Activated naive CD8-positive, alpha-beta T cell (primary cell): ENCODE data around the gene CYP27C1.
A peak's percentile ranks its signal among the peaks of the same experiment; 100 is the strongest.
"Not testable (repeated sequence)": the region's sequence is repeated elsewhere in the genome, so short reads cannot be mapped to it uniquely, and the experiment has no call there.

Source experiments
- H3K27ac Mint-ChIP-seq: one replicate; pipeline ENCODE4 v1.8.0; 2021; ENCODE audit warnings: mixed read lengths
- H3K27me3 Mint-ChIP-seq: one replicate; pipeline ENCODE4 v1.8.0; 2021; ENCODE audit warnings: mixed read lengths
- H3K36me3 Mint-ChIP-seq: one replicate; pipeline ENCODE4 v1.8.0; 2021; ENCODE audit warnings: mixed read lengths
- H3K4me1 Mint-ChIP-seq: one replicate; pipeline ENCODE4 v1.8.0; 2021; ENCODE audit warnings: low read depth, mixed read lengths
- H3K4me3 Mint-ChIP-seq: one replicate; pipeline ENCODE4 v1.8.0; 2021; ENCODE audit warnings: mild to moderate bottlenecking, mixed read lengths
- H3K9me3 Mint-ChIP-seq: one replicate; pipeline ENCODE4 v1.8.0; 2021; ENCODE audit warnings: low read depth, mixed read lengths

The CYP27C1 gene

DNA sequence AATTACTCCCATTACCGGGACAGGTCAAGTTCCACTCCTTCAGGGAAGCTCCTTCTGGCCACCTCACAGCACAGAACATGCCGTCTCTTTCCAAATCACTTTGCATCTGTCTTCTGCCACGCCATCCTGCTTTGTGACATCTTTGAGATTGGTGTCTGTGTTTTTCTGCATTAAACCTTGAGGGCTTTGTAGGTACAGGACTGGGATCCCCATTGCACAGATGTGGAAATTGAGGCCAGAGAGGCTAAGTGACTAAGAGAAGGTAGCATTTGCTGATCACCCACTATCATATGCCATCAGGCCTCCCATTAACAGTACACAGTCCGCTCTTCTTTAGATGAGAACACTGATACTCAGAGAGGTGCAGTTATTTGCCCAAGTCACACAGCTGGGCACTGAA is 9.5 kb upstream of the CYP27C1 start:
- Mint-ChIP-seq H3K4me3 (no peak overlapping the region), H3K4me1 (peaks cover 2% of the 10 kb centered on the region), H3K27me3 (peaks cover 9% of the 10 kb centered on the region), H3K36me3 (peaks cover 6% of the 10 kb centered on the region), H3K27ac (no peak overlapping the region), H3K9me3 (peaks cover 3% of the 10 kb centered on the region)

DNA sequence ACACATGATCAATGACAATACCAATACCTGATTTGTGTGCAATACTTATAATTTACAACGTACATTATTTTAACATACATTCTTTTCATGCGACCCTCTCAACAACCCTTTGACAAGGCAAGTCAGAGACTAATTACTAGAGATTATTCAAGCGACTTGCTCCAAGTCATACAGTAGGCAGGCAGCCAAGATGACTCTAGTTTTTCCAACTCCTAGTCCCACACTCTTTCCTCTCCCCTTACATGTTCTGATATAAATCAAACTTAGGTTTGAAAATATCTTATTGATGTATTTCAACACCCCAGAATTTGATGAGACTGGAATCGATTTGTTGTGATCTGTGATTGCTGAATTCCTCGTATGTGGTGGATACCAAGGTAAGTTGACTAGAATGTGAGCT is 8.0 kb upstream of the CYP27C1 start:
- H3K27me3 Mint-ChIP-seq, result peaks cover 15% of the 10 kb centered on the region
- H3K4me3 Mint-ChIP-seq, result no peak overlapping the region
- no peak overlapping the region for H3K27ac Mint-ChIP-seq
- peaks cover 6% of the 10 kb centered on the region for H3K36me3 Mint-ChIP-seq
- peaks cover 2% of the 10 kb centered on the region for H3K4me1 Mint-ChIP-seq
- H3K9me3 Mint-ChIP-seq, result peaks cover 3% of the 10 kb centered on the region

DNA sequence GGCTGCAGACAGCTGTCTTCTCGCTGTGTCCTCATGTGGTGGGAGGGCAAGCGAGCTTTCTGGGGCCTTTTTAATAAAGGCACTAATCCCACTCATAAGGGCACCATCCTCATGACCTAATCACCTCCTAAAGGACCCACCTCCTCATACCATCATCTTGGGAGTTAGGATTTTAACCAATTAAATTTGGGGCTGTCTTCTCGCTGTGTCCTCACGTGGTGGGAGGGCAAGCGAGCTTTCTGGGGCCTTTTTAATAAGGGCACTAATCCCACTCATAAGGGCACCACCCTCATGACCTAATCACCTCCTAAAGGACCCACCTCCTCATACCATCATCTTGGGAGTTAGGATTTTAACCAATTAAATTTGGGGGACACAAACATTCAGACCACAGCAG is 7.2 kb upstream of the CYP27C1 start:
- H3K27me3 Mint-ChIP-seq, result peaks cover 18% of the 10 kb centered on the region
- H3K4me1 Mint-ChIP-seq, H3K27ac Mint-ChIP-seq: not testable (repeated sequence)

DNA sequence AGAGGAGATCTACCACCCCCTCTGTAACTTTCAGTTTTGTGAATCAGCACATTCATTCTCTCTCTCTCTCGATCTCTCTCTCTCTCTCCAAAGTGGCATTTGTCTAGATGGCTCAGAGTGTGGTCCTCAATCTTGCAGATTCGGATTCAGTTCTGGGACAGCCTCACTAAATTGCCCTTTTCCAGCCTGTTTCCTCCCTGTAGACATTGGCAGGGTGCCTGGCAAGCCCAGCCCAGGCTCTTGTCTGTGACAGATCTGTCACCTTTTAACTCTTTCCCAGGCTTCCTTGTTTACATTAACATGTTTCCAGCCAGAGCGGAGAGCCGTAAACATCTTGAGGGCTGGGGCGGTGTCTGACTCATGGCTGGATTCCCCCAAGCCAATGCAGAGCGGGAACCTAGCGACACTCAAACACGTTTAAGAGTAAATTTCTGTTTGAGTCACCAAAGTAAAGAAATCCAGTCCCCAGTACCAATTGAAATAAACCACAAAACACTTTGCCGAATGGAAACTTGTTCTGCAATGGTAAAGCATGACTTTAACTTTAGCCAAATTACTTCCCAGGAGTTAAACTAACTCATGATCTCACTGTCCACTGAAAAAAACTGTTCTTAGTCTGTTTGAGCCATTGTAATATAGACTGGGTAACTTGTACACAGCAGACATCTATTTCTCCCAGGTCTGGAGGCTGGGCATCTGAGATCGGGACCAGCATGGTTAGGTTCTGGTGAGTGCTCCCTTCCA is 6.6 kb upstream of the CYP27C1 start:
- H3K27me3 Mint-ChIP-seq, result peaks cover 18% of the 10 kb centered on the region
- no peak overlapping the region for H3K27ac Mint-ChIP-seq
- no peak overlapping the region for H3K4me3 Mint-ChIP-seq
- peaks cover 6% of the 10 kb centered on the region for H3K36me3 Mint-ChIP-seq
- H3K4me1 Mint-ChIP-seq, result peaks cover 2% of the 10 kb centered on the region
- peaks cover 3% of the 10 kb centered on the region for H3K9me3 Mint-ChIP-seq

More for the DNA sequence above, 7.2 kb upstream of the CYP27C1 start:
- not testable (repeated sequence) for H3K36me3 Mint-ChIP-seq, H3K9me3 Mint-ChIP-seq, H3K4me3 Mint-ChIP-seq

DNA sequence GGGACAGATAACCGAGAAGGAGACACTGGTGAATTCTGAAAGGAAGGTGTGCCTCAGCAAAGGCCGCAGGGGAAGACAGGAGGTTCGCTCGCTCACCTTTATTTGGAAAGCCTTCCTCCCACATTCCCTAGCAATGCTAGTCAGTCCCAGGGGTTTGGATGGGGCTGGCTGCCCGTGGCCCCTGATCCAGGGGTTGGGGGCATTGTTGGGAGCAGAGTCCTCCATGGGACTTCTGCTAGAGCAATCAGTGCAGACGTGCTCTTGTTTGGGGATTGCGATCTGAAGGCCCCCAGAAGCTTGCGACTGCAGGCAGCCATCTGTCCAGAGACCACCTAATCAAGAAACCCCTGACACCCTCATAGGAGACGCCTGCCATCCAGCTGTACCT is 6.0 kb upstream of the CYP27C1 start:
- peaks cover 6% of the 10 kb centered on the region for H3K36me3 Mint-ChIP-seq
- H3K27ac Mint-ChIP-seq, result no peak overlapping the region
- peaks cover 18% of the 10 kb centered on the region for H3K27me3 Mint-ChIP-seq
- H3K4me3 Mint-ChIP-seq, result no peak overlapping the region
- peaks cover 2% of the 10 kb centered on the region for H3K4me1 Mint-ChIP-seq
- peaks cover 3% of the 10 kb centered on the region for H3K9me3 Mint-ChIP-seq

DNA sequence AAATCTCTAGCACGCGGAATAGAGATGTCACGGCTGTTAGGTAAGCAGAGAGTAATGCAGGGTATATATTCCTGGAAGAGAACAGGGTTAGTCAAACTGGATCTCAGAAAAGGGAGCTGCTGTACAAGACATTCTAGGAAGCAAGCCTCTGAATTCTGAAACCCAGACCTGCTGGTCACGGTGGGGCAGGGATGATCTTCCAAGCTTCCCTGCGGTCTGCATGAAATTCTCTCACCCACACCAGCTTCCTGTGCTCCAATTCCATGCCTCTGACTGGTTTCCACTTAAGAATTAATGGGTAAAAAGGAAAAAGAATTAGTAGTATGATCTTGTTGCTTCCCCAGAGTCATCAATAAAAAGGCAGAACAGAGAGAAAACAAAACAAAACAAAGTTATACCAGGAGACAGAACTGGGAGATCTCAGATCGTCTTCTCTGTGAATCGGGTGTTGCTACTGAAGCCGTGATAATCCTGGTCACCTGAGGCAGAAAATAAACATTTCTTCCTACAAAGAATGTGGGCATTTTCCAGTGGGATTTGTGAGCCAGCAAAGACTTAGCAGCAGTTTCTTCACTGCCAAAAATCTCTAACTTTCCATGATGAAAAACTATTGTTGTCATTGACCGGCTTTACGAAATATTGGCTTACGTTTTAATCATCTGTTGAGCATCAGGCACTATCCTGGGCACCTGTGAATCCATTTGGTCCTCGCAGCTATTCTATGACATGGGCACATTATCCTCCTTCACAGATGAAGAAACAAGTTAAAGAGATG is 5.3 kb upstream of the CYP27C1 start:
- Mint-ChIP-seq H3K27ac (no peak overlapping the region), H3K36me3 (peaks cover 6% of the 10 kb centered on the region), H3K4me3 (no peak overlapping the region)

DNA sequence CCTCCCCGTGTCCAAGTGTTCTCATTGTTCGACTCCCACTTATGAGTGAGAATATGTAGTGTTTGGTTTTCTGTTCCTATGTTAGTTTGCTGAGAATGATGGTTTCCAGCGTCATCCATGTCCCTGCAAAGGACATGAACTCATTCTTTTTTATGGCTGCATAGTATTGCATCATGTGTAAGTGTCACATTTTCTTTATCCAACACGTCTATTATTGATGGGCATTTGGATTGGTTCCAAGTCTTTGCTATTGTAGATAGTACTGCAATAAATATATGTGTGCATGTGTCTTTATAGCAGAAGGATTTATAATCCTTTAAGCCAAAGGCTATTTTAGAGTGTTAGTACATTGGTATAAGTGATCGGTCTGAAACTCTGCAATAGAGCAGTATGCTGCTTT is 4.0 kb upstream of the CYP27C1 start:
- not testable (repeated sequence) for H3K27ac Mint-ChIP-seq, H3K4me3 Mint-ChIP-seq, H3K9me3 Mint-ChIP-seq, H3K36me3 Mint-ChIP-seq
- Mint-ChIP-seq H3K27me3 (peaks cover 23% of the 10 kb centered on the region), H3K4me1 (peaks cover 13% of the 10 kb centered on the region)

More for the DNA sequence above, 5.3 kb upstream of the CYP27C1 start:
- Mint-ChIP-seq H3K4me1 (peaks cover 8% of the 10 kb centered on the region), H3K9me3 (peaks cover 3% of the 10 kb centered on the region), H3K27me3 (peaks cover 23% of the 10 kb centered on the region)

DNA sequence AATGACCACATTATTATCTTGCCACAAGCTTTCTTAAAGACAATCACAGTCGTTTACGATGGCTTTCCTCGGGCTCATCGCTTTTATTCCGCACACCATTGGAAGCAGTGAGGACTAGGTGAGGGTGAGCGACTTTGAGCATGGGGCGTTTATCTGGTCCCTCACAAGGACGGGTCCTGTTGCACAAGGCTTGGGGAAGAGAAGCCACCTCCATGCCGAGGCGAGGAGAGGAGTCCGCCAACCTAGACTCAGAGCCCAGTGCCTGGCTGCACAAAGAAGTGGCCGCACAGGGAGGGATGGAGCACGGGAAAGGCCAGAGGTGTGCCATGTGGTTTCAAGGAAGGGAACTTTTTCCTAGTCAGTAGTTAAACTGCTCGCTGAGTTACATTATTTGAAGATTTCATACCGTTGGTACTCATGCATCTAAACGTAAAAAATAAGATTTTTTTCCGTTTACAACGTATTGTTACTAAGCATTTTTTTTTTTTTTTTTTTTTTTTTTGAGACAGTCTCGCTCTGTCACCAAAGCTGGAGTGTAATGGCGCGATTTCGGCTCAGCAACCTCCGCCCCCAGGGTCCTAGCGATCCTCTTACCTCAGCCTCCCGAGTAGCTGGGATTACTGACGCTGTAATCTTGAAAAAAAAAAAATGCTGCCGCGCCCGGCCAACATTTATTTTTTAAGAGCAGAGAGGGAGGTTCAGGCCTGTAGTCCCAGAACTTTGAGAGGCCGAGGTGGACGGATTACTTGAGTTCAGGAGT is 849 bp upstream of the CYP27C1 start:
- Mint-ChIP-seq H3K4me3 (peak overlapping the region; percentile 89), H3K36me3 (no peaks in the 10 kb centered on the region), H3K4me1 (peaks cover 19% of the 10 kb centered on the region), H3K9me3 (no peaks in the 10 kb centered on the region), H3K27me3 (peaks cover 39% of the 10 kb centered on the region), H3K27ac (no peak overlapping the region)

DNA sequence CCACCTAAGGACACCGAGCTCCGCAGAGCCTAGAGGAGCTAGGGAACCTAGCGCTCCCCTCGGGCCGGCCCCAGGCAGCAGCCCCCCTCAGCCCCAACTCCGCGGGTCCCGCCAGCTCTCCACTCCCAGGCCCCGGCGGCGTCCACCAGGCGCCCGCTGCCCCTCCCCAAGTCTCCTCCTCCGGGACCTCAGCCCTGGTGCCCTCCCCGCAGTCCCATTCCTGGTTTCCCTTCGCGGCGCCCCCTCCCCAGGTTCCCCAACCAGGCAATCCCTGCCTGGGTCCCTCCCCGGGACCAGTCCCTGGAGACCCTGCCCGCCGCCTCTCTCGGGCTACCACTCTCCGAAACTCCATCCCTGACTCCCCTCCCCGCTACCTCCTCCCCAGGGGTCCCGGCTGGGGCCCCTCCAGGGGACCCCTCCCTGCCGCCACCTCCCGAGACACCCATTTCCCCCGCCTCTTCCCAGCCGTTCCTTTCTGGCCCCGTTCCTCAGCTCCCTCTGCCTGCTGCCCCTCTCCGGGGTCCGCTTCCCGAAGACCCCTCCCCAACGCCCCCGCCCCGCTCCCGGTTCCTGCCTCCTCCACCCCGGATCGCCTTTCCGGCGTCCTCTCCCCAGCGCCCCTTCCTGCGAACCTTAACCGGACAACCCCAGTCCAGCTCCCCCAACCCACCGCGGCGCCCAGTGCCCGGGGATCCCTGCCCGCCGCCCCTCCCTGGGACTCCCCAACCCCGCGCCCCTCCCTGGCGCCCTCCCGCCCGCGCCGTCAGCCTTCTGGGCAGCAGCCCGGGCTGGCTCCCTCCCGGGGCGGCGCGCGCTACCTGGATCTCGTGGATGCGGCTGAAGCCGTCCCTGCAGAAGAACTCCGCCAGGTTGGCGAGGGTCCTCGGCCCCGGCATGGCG is 678 bp downstream of the CYP27C1 start:
- peak overlapping the region; percentile 68 for H3K4me3 Mint-ChIP-seq
- H3K27ac Mint-ChIP-seq, result no peak overlapping the region

DNA sequence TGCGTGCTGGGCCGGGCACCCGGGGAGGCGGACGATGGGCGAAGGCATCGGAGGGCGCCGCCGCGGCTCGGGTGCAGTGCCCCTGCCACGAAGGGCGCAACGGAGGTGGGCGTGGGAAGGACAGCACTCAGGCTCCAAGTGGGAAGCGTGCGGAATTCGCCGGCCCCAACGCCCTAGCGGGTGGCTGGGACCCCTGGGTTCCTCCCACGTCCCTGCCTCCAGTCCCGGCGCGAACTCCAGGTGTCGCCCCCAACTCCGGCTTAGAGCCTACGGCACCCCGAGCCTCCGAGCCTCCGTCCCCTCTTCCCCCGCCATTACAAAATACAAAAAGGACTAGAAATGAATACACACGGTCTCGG is 1.3 kb downstream of the CYP27C1 start:
- Mint-ChIP-seq H3K9me3 (no peaks in the 10 kb centered on the region), H3K36me3 (no peaks in the 10 kb centered on the region), H3K27me3 (peaks cover 38% of the 10 kb centered on the region), H3K4me1 (peaks cover 19% of the 10 kb centered on the region), H3K4me3 (peak overlapping the region; percentile 68), H3K27ac (no peak overlapping the region)

More for the DNA sequence above, 678 bp downstream of the CYP27C1 start:
- Mint-ChIP-seq H3K9me3 (no peaks in the 10 kb centered on the region), H3K4me1 (peaks cover 19% of the 10 kb centered on the region), H3K27me3 (peaks cover 39% of the 10 kb centered on the region), H3K36me3 (no peaks in the 10 kb centered on the region)

DNA sequence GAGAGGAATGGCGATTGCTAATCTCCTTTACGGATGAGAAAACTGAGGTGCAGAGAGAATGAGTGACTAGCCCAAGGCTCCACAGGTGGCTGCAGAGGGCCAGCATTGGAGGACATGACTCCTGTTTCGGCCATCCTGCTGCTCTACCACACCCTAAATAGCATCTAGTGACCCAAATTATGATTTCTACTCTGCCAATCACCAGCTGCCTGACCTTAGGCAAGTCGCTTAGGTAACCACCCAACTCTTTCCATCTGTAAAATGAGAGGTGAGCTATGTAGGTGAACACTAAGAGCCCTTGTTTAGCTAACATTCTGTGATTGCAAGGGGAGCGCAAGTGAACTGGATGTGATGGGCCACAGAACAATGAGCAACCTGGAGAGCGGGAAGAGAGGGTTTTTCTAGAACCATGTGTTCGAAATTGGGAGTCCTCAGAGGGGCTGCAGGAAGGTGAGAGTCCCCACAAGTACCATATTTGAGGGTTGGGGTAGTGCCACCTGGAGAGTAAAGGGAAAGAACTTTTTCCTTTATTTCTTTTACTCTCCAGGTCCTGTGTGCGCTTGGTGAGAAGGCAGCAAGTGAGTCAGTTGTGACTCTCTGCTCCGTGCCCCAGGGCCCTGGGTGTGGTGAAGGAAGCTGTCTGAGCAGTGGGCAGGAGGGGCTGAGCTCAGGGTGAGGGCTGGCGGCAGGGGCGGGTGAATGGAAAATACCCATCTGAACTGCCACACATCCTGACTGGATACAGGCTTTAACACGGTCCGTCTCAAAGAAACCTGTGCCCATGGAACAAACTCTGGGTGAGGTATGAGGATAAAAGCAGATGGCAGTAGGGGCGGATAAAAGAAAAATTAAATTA is 2.4 kb downstream of the CYP27C1 start:
- H3K4me1 Mint-ChIP-seq, result peaks cover 19% of the 10 kb centered on the region
- H3K4me3 Mint-ChIP-seq, result peak overlapping the region; percentile 68
- peaks cover 38% of the 10 kb centered on the region for H3K27me3 Mint-ChIP-seq
- H3K36me3 Mint-ChIP-seq, result no peaks in the 10 kb centered on the region
- H3K27ac Mint-ChIP-seq, result no peak overlapping the region
- no peaks in the 10 kb centered on the region for H3K9me3 Mint-ChIP-seq

DNA sequence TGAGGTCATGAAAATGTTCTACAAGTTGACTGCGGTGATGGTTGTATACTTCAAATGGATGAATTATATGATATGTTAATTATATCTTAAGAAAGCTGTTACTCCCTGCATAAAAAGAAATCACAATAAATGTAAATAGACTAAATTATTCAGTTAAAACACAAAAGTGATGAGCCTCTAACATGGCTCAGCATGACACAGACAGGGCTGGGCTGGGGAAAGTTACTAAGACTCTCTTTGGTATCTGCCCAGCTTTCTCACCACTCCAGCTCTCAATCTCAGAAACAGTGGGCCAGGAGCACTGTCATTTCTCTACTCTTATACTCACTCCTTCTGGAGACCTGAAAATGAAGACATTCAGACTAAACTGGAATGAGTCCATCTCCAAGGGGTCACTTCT is 3.5 kb downstream of the CYP27C1 start:
- H3K9me3 Mint-ChIP-seq, result no peaks in the 10 kb centered on the region
- H3K4me3 Mint-ChIP-seq, result no peak overlapping the region
- peaks cover 19% of the 10 kb centered on the region for H3K4me1 Mint-ChIP-seq
- H3K27me3 Mint-ChIP-seq, result peaks cover 42% of the 10 kb centered on the region
- no peaks in the 10 kb centered on the region for H3K36me3 Mint-ChIP-seq
- no peak overlapping the region for H3K27ac Mint-ChIP-seq

DNA sequence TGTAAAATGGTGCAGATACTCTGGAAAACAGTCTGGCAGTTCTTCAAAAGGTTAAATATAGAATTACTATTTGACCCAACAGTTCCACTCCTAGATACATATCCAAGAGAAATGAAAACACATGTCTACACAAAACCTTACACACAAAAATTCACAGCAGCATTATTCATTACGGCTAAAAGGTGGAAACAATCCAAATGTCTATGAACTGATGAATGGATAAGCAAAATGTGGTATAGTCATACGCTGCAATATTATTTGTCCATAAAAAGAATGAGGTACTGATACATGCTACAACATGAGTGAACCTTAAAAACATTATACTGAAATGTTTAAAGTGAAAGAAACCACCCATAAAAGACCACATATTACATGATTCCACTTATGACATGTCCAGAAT is 4.0 kb downstream of the CYP27C1 start:
- Mint-ChIP-seq H3K27ac (no peak overlapping the region), H3K4me3 (no peak overlapping the region), H3K4me1 (peaks cover 19% of the 10 kb centered on the region), H3K9me3 (no peaks in the 10 kb centered on the region), H3K27me3 (peaks cover 42% of the 10 kb centered on the region), H3K36me3 (no peaks in the 10 kb centered on the region)

DNA sequence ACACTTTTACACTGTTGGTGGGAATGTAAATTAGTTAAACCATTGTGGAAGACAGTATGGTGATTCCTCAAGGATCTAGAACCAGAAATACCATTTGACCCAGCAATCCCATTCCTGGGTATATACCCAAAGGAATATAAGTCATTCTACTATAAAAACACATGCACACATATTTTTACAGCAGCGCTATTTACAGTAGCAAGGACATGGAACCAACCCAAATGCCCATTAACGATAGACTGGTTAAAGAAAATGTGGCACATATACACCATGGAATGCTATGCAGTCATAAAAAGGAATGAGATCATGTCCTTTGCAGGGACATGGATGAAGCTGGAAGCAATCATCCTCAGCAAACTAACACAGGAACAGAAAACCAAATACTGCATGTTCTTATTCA is 5.9 kb downstream of the CYP27C1 start:
- not testable (repeated sequence) for H3K4me3 Mint-ChIP-seq, H3K9me3 Mint-ChIP-seq, H3K36me3 Mint-ChIP-seq, H3K4me1 Mint-ChIP-seq, H3K27ac Mint-ChIP-seq
- H3K27me3 Mint-ChIP-seq, result peaks cover 38% of the 10 kb centered on the region
